B cell (primary cell): Measurements from ENCODE around the gene BCOR.

Experiments used
- EZH2 ChIP-seq: IDR thresholded peaks from 2 replicates; pipeline ENCODE4 v1.6.1; 2012; ENCODE audit warnings: borderline replicate concordance, low read depth, mild to moderate bottlenecking, moderate library complexity, low read length; ENCODE audit not compliant: insufficient read depth, poor library complexity, severe bottlenecking
- TF ChIP-seq, protein P1 (sequence below): fragments of 200-600 bp; IDR thresholded peaks from one replicate; pipeline ENCODE4 v1.8.0; 2022; ENCODE audit warnings: antibody characterized with exemption, mild to moderate bottlenecking

DNA sequence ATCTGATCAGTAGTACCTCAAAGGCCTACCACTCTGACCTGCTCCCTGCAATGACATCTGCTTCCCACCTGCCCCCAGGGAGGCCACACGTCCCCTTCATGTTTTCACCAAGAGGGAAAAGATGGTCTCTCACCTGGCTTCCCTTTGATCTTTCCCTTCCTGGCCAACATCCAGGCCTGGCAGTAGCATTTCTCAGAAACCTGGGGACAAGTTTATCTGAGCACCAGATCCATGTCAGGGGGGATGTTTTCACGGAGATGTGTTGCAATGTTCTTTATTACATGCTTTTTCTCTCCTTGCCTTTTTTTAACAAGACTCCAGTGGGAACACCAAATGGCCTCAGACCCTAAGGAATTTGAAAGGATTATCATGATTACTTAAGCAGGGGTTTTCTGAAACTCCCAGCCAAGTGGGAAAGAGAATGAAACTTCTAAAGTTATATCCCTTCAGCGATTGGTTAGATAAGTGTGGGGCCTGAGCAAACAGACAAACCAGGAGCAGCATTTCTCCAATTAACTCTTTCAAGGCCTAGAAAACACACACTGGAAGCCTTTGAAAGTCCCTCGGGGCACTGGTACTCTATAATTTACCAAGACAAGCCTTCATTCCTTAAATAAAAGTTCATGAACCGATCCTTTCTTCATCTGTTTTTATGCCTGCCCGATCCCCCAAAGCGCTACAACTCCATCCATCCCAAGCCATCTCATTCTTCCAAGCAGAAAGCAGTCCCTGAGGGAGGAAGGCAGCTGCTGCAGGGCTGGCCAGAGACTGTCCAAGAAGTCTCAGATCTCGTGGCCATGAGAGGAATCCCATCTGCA, 94.1 kb downstream of the BCOR start:
- TF ChIP-seq, protein P1, sequence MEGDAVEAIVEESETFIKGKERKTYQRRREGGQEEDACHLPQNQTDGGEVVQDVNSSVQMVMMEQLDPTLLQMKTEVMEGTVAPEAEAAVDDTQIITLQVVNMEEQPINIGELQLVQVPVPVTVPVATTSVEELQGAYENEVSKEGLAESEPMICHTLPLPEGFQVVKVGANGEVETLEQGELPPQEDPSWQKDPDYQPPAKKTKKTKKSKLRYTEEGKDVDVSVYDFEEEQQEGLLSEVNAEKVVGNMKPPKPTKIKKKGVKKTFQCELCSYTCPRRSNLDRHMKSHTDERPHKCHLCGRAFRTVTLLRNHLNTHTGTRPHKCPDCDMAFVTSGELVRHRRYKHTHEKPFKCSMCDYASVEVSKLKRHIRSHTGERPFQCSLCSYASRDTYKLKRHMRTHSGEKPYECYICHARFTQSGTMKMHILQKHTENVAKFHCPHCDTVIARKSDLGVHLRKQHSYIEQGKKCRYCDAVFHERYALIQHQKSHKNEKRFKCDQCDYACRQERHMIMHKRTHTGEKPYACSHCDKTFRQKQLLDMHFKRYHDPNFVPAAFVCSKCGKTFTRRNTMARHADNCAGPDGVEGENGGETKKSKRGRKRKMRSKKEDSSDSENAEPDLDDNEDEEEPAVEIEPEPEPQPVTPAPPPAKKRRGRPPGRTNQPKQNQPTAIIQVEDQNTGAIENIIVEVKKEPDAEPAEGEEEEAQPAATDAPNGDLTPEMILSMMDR = no peak
- TF ChIP-seq EZH2 = no peak
